NOMO-1 treated with DMSO at 0.1 percent for 48 hours (cell line): ENCODE data around the gene HOXC6.
"Not testable (repeated sequence)": the region's sequence is repeated elsewhere in the genome, so short reads cannot be mapped to it uniquely, and the experiment has no call there.

Experiments
- DNase-seq: peaks from one replicate; lab custom pipeline; 2025; ENCODE audit not compliant: unreplicated experiment; lab: John Stamatoyannopoulos, UW

HOXC6 gene

DNA sequence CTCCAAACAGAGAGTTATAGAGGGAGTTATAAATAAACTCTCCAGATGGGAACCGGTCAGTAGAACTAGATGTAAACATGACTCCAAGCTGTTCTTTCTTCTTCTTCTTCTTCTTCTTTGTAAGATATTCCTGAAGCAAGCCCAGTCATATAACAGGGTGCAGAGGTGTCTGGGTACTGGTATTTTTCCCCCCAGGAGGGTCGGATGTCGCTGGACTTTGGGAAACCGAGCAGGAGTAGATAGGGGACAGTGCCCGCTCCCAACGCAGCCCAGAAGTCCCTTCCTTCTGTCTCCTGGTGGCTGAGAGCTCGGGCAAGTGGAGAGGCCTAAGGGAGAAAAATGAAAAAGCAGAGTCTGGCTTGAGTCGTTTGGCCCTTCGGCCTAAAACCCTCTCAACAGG lies 50.9 kb downstream of the HOXC6 start:
- not testable (repeated sequence) for DNase-seq
